Stimulated activated effector memory CD8-positive, alpha-beta T cell treated with anti-CD3 and anti-CD28 coated beads, Interleukin-12 subunit alpha, Interleukin-12 subunit beta, amount 100 ng/mL, for 72 hours (primary cell): ENCODE data around the gene HDLBP.
A peak's percentile ranks its signal among the peaks of the same experiment; 100 is the strongest.

Experiments
- ATAC-seq: fragments of 150-1000 bp; cut with Tn5 transposase; 2 replicates; pipeline ENCODE4 v1.10.0; 2021
- DNase-seq, 2 donors: peaks; one replicate each; pipeline ENCODE4 v3.0.0; 2021 to 2022; ENCODE audit warnings: low spot score in 2 of 2
- H3K27ac Mint-ChIP-seq: one replicate; pipeline ENCODE4 v1.8.0; 2022; ENCODE audit warnings: mild to moderate bottlenecking, mixed read lengths
- H3K36me3 Mint-ChIP-seq: one replicate; pipeline ENCODE4 v1.8.0; 2022; ENCODE audit warnings: mild to moderate bottlenecking, mixed read lengths
- H3K4me1 Mint-ChIP-seq: one replicate; pipeline ENCODE4 v1.8.0; 2022; ENCODE audit warnings: mixed read lengths
- H3K4me3 Mint-ChIP-seq: one replicate; pipeline ENCODE4 v1.8.0; 2022; ENCODE audit warnings: mild to moderate bottlenecking, mixed read lengths
- H3K9me3 Mint-ChIP-seq: one replicate; pipeline ENCODE4 v1.8.0; 2022; ENCODE audit warnings: mixed read lengths

The HDLBP gene

GRCh38 chr2:241317391-241317790, 1.9 kb upstream of the HDLBP start:
- peak overlapping the region; percentile 100 for H3K27ac Mint-ChIP-seq
- DNase-seq, result no peak

GRCh38 chr2:241316825-241317224, 1.4 kb upstream of the HDLBP start:
- H3K36me3 Mint-ChIP-seq, result peaks cover 70% of the 10 kb centered on the region
- H3K27ac Mint-ChIP-seq, result peak overlapping the region; percentile 100
- ATAC-seq (no peak), DNase-seq (no peak)
- peaks cover 64% of the 10 kb centered on the region for H3K4me1 Mint-ChIP-seq
- H3K9me3 Mint-ChIP-seq, result no peaks in the 10 kb centered on the region
- H3K4me3 Mint-ChIP-seq, result peak overlapping the region; percentile 95

More at GRCh38 chr2:241317391-241317790, 1.9 kb upstream of the HDLBP start:
- Mint-ChIP-seq H3K4me1 (peaks cover 63% of the 10 kb centered on the region), H3K9me3 (no peaks in the 10 kb centered on the region), H3K36me3 (peaks cover 73% of the 10 kb centered on the region), H3K4me3 (peak overlapping the region; percentile 95)
- ATAC-seq, result no peak

- H3K27ac Mint-ChIP-seq, result peak within 1 kb of the TSS; percentile 100
- peak; percentile 63 for ATAC-seq
- H3K36me3 Mint-ChIP-seq, result peaks cover 62% of the 10 kb centered on the region
- peaks cover 64% of the 10 kb centered on the region for H3K4me1 Mint-ChIP-seq
- peak; percentile 72 to 94 for DNase-seq
- H3K4me3 Mint-ChIP-seq, result peak within 1 kb of the TSS; percentile 95
- H3K9me3 Mint-ChIP-seq, result no peaks in the 10 kb centered on the region
Observed at GRCh38 chr2:241315879-241316631, 583 bp upstream of the HDLBP start, which contains the start of gene SEPTIN2. TSS of gene SEPTIN2 (plus strand) at chr2:241315925. CDS start at chr2:241324233, 8,308 bp downstream.

GRCh38 chr2:241314226-241315092, 1.0 kb downstream of the HDLBP start:
- H3K36me3 Mint-ChIP-seq, result peaks cover 46% of the 10 kb centered on the region
- H3K27ac Mint-ChIP-seq, result peak overlapping the region; percentile 100
- no peak for ATAC-seq
- no peak for DNase-seq
- H3K4me1 Mint-ChIP-seq, result peaks cover 66% of the 10 kb centered on the region
- no peaks in the 10 kb centered on the region for H3K9me3 Mint-ChIP-seq
- peak overlapping the region; percentile 95 for H3K4me3 Mint-ChIP-seq

GRCh38 chr2:241313543-241314095, 1.9 kb downstream of the HDLBP start:
- peaks cover 67% of the 10 kb centered on the region for H3K4me1 Mint-ChIP-seq
- peak overlapping the region; percentile 95 for H3K4me3 Mint-ChIP-seq
- DNase-seq, result no peak
- peak overlapping the region; percentile 100 for H3K27ac Mint-ChIP-seq
- peaks cover 44% of the 10 kb centered on the region for H3K36me3 Mint-ChIP-seq
- H3K9me3 Mint-ChIP-seq, result no peaks in the 10 kb centered on the region
- no peak for ATAC-seq

- ATAC-seq (no peak), DNase-seq (no peak)
- H3K4me1 Mint-ChIP-seq, result peaks cover 61% of the 10 kb centered on the region
- H3K4me3 Mint-ChIP-seq, result peak overlapping the region; percentile 3
- no peaks in the 10 kb centered on the region for H3K9me3 Mint-ChIP-seq
- peaks cover 35% of the 10 kb centered on the region for H3K36me3 Mint-ChIP-seq
- no peak overlapping the region for H3K27ac Mint-ChIP-seq
Observed at GRCh38 chr2:241312082-241312481, 3.4 kb downstream of the HDLBP start.

- Mint-ChIP-seq H3K36me3 (peaks cover 25% of the 10 kb centered on the region), H3K27ac (no peak overlapping the region), H3K4me3 (peak overlapping the region; percentile 3)
Observed at GRCh38 chr2:241310917-241311566, 4.4 kb downstream of the HDLBP start.

GRCh38 chr2:241309684-241310117, 5.8 kb downstream of the HDLBP start:
- Mint-ChIP-seq H3K36me3 (peaks cover 19% of the 10 kb centered on the region), H3K4me3 (peak overlapping the region; percentile 52), H3K9me3 (no peaks in the 10 kb centered on the region), H3K4me1 (peaks cover 64% of the 10 kb centered on the region), H3K27ac (peak overlapping the region; percentile 63)
- ATAC-seq (peak; percentile 92), DNase-seq (peak; percentile 32 to 66)

More at GRCh38 chr2:241310917-241311566, 4.4 kb downstream of the HDLBP start:
- DNase-seq (no peak), ATAC-seq (no peak)
- H3K9me3 Mint-ChIP-seq, result no peaks in the 10 kb centered on the region
- H3K4me1 Mint-ChIP-seq, result peaks cover 55% of the 10 kb centered on the region

- Mint-ChIP-seq H3K27ac (peak overlapping the region; percentile 63), H3K4me1 (peaks cover 69% of the 10 kb centered on the region), H3K9me3 (no peaks in the 10 kb centered on the region), H3K4me3 (peak overlapping the region; percentile 52), H3K36me3 (peaks cover 19% of the 10 kb centered on the region)
- ATAC-seq (no peak), DNase-seq (no peak)
Observed at GRCh38 chr2:241308832-241309500, 6.5 kb downstream of the HDLBP start.

GRCh38 chr2:241308267-241308666, 7.2 kb downstream of the HDLBP start:
- Mint-ChIP-seq H3K4me1 (peaks cover 71% of the 10 kb centered on the region), H3K36me3 (peaks cover 19% of the 10 kb centered on the region), H3K4me3 (no peak overlapping the region), H3K9me3 (no peaks in the 10 kb centered on the region), H3K27ac (peak overlapping the region; percentile 63)
- DNase-seq (no peak), ATAC-seq (no peak)

- H3K4me3 Mint-ChIP-seq, result no peak overlapping the region
- no peak overlapping the region for H3K27ac Mint-ChIP-seq
Observed at GRCh38 chr2:241307055-241307454, 8.4 kb downstream of the HDLBP start.

GRCh38 chr2:241304039-241304670, 11.3 kb downstream of the HDLBP start:
- no peak overlapping the region for H3K4me3 Mint-ChIP-seq
- H3K9me3 Mint-ChIP-seq, result no peaks in the 10 kb centered on the region
- peaks cover 55% of the 10 kb centered on the region for H3K4me1 Mint-ChIP-seq
- DNase-seq (no peak), ATAC-seq (no peak)
- peaks cover 17% of the 10 kb centered on the region for H3K36me3 Mint-ChIP-seq
- no peak overlapping the region for H3K27ac Mint-ChIP-seq

More at GRCh38 chr2:241307055-241307454, 8.4 kb downstream of the HDLBP start:
- Mint-ChIP-seq H3K9me3 (no peaks in the 10 kb centered on the region), H3K4me1 (peaks cover 71% of the 10 kb centered on the region), H3K36me3 (peaks cover 19% of the 10 kb centered on the region)
- DNase-seq, result no peak
- no peak for ATAC-seq

GRCh38 chr2:241302759-241303651, 12.5 kb downstream of the HDLBP start:
- H3K4me3 Mint-ChIP-seq, result peak overlapping the region; percentile 2
- ATAC-seq (no peak), DNase-seq (no peak)
- peak overlapping the region; percentile 77 for H3K27ac Mint-ChIP-seq
- H3K36me3 Mint-ChIP-seq, result peaks cover 10% of the 10 kb centered on the region
- H3K4me1 Mint-ChIP-seq, result peaks cover 53% of the 10 kb centered on the region
- H3K9me3 Mint-ChIP-seq, result no peaks in the 10 kb centered on the region
